Liver (tissue), 9 donors: ENCODE results near the gene CLDN25. TPM values are rescaled to one million over a fixed set of nuclear protein-coding genes. Genes with fewer than 3 reads are reported as not detected.
"Not testable (repeated sequence)": the region's sequence is repeated elsewhere in the genome, so short reads cannot be mapped to it uniquely, and the experiment has no call there.

ENCODE experiments used
- DNase-seq: peaks from one replicate; pipeline ENCODE4 v3.0.0-alpha.2; 2017; ENCODE audit warnings: low spot score
- H3K27ac ChIP-seq, 2 donors: one replicate each; pipeline ENCODE4 v1.7.0; 2013; ENCODE audit warnings: inconsistent platforms in 2 of 2, low read length in 2 of 2, control low read depth in 1 of 2, low read depth in 1 of 2, mild to moderate bottlenecking in 1 of 2
- H3K27me3 ChIP-seq, 4 donors: one replicate each; pipeline versions ENCODE4 v1.6.1 to v1.7.0; 2013; ENCODE audit warnings: low read length in 3 of 4, inconsistent platforms in 1 of 4, mild to moderate bottlenecking in 1 of 4, moderate library complexity in 1 of 4; ENCODE audit not compliant: control insufficient read depth in 4 of 4, insufficient read depth in 4 of 4
- H3K36me3 ChIP-seq, 4 donors: one replicate each; pipeline versions ENCODE4 v1.6.1 to v1.7.0; 2013; ENCODE audit warnings: low read length in 3 of 4, mild to moderate bottlenecking in 3 of 4, low read depth in 1 of 4, moderate library complexity in 1 of 4; ENCODE audit not compliant: control insufficient read depth in 4 of 4, insufficient read depth in 3 of 4
- H3K4me1 ChIP-seq, 4 donors: one replicate each; pipeline versions ENCODE4 v1.6.1 to v1.7.0; 2013; ENCODE audit warnings: low read length in 3 of 4, mild to moderate bottlenecking in 3 of 4, moderate library complexity in 1 of 4; ENCODE audit not compliant: control insufficient read depth in 4 of 4, insufficient read depth in 4 of 4
- H3K4me3 ChIP-seq, 3 donors: one replicate each; pipeline versions ENCODE4 v1.6.1 to v1.7.0; 2013; ENCODE audit warnings: low read length in 3 of 3, control low read depth in 1 of 3, low read depth in 1 of 3, mild to moderate bottlenecking in 1 of 3
- H3K9ac ChIP-seq, 2 donors: one replicate each; pipeline ENCODE4 v1.7.0; 2013; ENCODE audit warnings: low read length in 2 of 2, mild to moderate bottlenecking in 2 of 2, moderate library complexity in 2 of 2, control low read depth in 1 of 2, low read depth in 1 of 2
- H3K9me3 ChIP-seq, 4 donors: one replicate each; pipeline versions ENCODE4 v1.6.1 to v1.7.0; 2013; ENCODE audit warnings: low read length in 3 of 4; ENCODE audit not compliant: control insufficient read depth in 4 of 4
- ATF3 ChIP-seq: IDR thresholded peaks from 2 replicates; pipeline ENCODE4 v1.6.1; 2016; ENCODE audit warnings: antibody characterized with exemption
- EGR1 ChIP-seq, 2 donors: IDR thresholded peaks; 2 replicates each; pipeline ENCODE4 v1.6.1; 2016 to 2018; ENCODE audit warnings: antibody characterized with exemption in 2 of 2, low read depth in 2 of 2
- FOXA1 ChIP-seq: IDR thresholded peaks from 2 replicates; pipeline ENCODE4 v1.6.1; 2016; ENCODE audit warnings: antibody characterized with exemption
- FOXA2 ChIP-seq: IDR thresholded peaks from 2 replicates; pipeline ENCODE4 v1.6.1; 2016; ENCODE audit warnings: antibody characterized with exemption
- GABPA ChIP-seq, 2 donors: IDR thresholded peaks in 1 of 2; conservative IDR thresholded peaks in 1 of 2; 2 replicates each; pipeline ENCODE4 v1.6.1; 2016; ENCODE audit warnings: antibody characterized with exemption in 2 of 2, mild to moderate bottlenecking in 1 of 2, moderate library complexity in 1 of 2
- HNF4A ChIP-seq, 2 donors: conservative IDR thresholded peaks; 2 replicates each; pipeline ENCODE4 v1.6.1; 2016; ENCODE audit warnings: antibody characterized with exemption in 2 of 2, mild to moderate bottlenecking in 2 of 2
- HNF4G ChIP-seq: IDR thresholded peaks from 2 replicates; pipeline ENCODE4 v1.6.1; 2016; ENCODE audit warnings: antibody characterized with exemption
- JUND ChIP-seq, 2 donors: IDR thresholded peaks; 2 replicates each; pipeline ENCODE4 v1.6.1; 2016; ENCODE audit warnings: antibody characterized with exemption in 2 of 2
- NR2F2 ChIP-seq: IDR thresholded peaks from 2 replicates; pipeline ENCODE4 v1.6.1; 2016; ENCODE audit warnings: antibody characterized with exemption
- RAD21 ChIP-seq, 2 donors: IDR thresholded peaks; 2 replicates each; pipeline ENCODE4 v1.6.1; 2016; ENCODE audit warnings: antibody characterized with exemption in 2 of 2, mild to moderate bottlenecking in 2 of 2
- RXRA ChIP-seq, 2 donors: IDR thresholded peaks; 2 replicates each; pipeline ENCODE4 v1.6.1; 2017 to 2018; ENCODE audit warnings: antibody characterized with exemption in 2 of 2, mild to moderate bottlenecking in 1 of 2
- SP1 ChIP-seq: IDR thresholded peaks from 2 replicates; pipeline ENCODE4 v1.6.1; 2018; ENCODE audit warnings: antibody characterized with exemption, mild to moderate bottlenecking
- TAF1 ChIP-seq: conservative IDR thresholded peaks from 2 replicates; pipeline ENCODE4 v1.6.1; 2016; ENCODE audit warnings: antibody characterized with exemption, mild to moderate bottlenecking
- YY1 ChIP-seq: IDR thresholded peaks from 2 replicates; pipeline ENCODE4 v1.6.1; 2016; ENCODE audit warnings: antibody characterized with exemption, mild to moderate bottlenecking
- WGBS: extraction: QIAGEN DNeasy Blood & Tissue Kit; methylation state at CpG from one replicate; pipeline ENCODE4 v1.1.7; 2013; 5-methylcytosine and 5-hydroxymethylcytosine counted together
- polyA plus RNA-seq, 2 donors: library from polyadenylated mRNA; stranded (reverse) in 1 of 2; unstranded in 1 of 2; fragments of 200-250 nt in 1 of 2; fragments of >200 nt in 1 of 2; fragmentation: Nextera tagmentation in 1 of 2; extraction: Ambion mirVana in 1 of 2; gene quantifications; one replicate each; pipeline versions ENCODE4 v1.2.1 to v1.2.3, GENCODE V29; 2013 to 2015
- total RNA-seq, 2 donors: library from RNA; depleted of rRNA; stranded (reverse); fragments of >200 nt; gene quantifications; one replicate each; pipeline ENCODE4 v1.2.3, GENCODE V29; 2014
- TF ChIP-seq, protein P1 (sequence below): IDR thresholded peaks from 2 replicates; pipeline ENCODE4 v1.6.1; 2016; ENCODE audit warnings: antibody characterized with exemption
- TF ChIP-seq, protein P2 (sequence below): IDR thresholded peaks from 2 replicates; pipeline ENCODE4 v1.6.1; 2016; ENCODE audit warnings: antibody characterized with exemption, mild to moderate bottlenecking
- TF ChIP-seq, protein P3 (sequence below): fragments of 150-350 bp; IDR thresholded peaks from 2 replicates; pipeline ENCODE4 v1.5.1; 2017; ENCODE audit warnings: improper control_type of control experiment, low read depth, low read length; ENCODE audit not compliant: missing input control
- donor health status: healthy.
- donor health status: healthy.
- donor health status: healthy.
- donor health status: healthy.
- donor health status: healthy.

CLDN25 gene
- total and polyA plus RNA-seq, 4 donors, result not detected

GRCh38 chr11:113760241-113760640 is 19.4 kb upstream of the CLDN25 start:
- no peak for TF ChIP-seq RAD21 (IDR thresholded peaks at IDR 0.05)
- no peak for TF ChIP-seq YY1
- no peak for TF ChIP-seq FOXA2
- TF ChIP-seq HNF4G, result no peak
- TF ChIP-seq, protein P1, sequence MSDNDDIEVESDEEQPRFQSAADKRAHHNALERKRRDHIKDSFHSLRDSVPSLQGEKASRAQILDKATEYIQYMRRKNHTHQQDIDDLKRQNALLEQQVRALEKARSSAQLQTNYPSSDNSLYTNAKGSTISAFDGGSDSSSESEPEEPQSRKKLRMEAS, result no peak
- TF ChIP-seq JUND (IDR thresholded peaks at IDR 0.05), result no peak
- no peak for TF ChIP-seq EGR1 (IDR thresholded peaks at IDR 0.05; ENCODE audit: low read depth in 2 of 2)
- TF ChIP-seq HNF4A (conservative IDR thresholded peaks at IDR 0.05), result no peak
- TF ChIP-seq RXRA (IDR thresholded peaks at IDR 0.05), result no peak
- TF ChIP-seq, protein P2, sequence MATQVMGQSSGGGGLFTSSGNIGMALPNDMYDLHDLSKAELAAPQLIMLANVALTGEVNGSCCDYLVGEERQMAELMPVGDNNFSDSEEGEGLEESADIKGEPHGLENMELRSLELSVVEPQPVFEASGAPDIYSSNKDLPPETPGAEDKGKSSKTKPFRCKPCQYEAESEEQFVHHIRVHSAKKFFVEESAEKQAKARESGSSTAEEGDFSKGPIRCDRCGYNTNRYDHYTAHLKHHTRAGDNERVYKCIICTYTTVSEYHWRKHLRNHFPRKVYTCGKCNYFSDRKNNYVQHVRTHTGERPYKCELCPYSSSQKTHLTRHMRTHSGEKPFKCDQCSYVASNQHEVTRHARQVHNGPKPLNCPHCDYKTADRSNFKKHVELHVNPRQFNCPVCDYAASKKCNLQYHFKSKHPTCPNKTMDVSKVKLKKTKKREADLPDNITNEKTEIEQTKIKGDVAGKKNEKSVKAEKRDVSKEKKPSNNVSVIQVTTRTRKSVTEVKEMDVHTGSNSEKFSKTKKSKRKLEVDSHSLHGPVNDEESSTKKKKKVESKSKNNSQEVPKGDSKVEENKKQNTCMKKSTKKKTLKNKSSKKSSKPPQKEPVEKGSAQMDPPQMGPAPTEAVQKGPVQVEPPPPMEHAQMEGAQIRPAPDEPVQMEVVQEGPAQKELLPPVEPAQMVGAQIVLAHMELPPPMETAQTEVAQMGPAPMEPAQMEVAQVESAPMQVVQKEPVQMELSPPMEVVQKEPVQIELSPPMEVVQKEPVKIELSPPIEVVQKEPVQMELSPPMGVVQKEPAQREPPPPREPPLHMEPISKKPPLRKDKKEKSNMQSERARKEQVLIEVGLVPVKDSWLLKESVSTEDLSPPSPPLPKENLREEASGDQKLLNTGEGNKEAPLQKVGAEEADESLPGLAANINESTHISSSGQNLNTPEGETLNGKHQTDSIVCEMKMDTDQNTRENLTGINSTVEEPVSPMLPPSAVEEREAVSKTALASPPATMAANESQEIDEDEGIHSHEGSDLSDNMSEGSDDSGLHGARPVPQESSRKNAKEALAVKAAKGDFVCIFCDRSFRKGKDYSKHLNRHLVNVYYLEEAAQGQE, result no peak
- TF ChIP-seq, protein P3, sequence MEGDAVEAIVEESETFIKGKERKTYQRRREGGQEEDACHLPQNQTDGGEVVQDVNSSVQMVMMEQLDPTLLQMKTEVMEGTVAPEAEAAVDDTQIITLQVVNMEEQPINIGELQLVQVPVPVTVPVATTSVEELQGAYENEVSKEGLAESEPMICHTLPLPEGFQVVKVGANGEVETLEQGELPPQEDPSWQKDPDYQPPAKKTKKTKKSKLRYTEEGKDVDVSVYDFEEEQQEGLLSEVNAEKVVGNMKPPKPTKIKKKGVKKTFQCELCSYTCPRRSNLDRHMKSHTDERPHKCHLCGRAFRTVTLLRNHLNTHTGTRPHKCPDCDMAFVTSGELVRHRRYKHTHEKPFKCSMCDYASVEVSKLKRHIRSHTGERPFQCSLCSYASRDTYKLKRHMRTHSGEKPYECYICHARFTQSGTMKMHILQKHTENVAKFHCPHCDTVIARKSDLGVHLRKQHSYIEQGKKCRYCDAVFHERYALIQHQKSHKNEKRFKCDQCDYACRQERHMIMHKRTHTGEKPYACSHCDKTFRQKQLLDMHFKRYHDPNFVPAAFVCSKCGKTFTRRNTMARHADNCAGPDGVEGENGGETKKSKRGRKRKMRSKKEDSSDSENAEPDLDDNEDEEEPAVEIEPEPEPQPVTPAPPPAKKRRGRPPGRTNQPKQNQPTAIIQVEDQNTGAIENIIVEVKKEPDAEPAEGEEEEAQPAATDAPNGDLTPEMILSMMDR, result no peak
- TF ChIP-seq TAF1, result no peak
- no peak for TF ChIP-seq GABPA (IDR thresholded peaks at IDR 0.05 in 1 of 2, conservative IDR thresholded peaks at IDR 0.05 in 1 of 2)
- no peak for TF ChIP-seq SP1
- TF ChIP-seq FOXA1, result no peak
- no peak for TF ChIP-seq NR2F2
- no peak for TF ChIP-seq ATF3
- Histone ChIP-seq H3K36me3 (peaks cover 6 to 42% (median 26%) of the 10 kb centered on the region in 4 donors), H3K4me3 (no peak overlapping the region), H3K9me3 (no peaks in the 10 kb centered on the region), H3K4me1 (no peaks in the 10 kb centered on the region), H3K9ac (no peak overlapping the region), H3K27ac (no peak overlapping the region), H3K27me3 (no peaks in the 10 kb centered on the region)
- DNase-seq, result no peak
- 97% methylated on average over 3 of the region's 3 CpGs for WGBS

DNA sequence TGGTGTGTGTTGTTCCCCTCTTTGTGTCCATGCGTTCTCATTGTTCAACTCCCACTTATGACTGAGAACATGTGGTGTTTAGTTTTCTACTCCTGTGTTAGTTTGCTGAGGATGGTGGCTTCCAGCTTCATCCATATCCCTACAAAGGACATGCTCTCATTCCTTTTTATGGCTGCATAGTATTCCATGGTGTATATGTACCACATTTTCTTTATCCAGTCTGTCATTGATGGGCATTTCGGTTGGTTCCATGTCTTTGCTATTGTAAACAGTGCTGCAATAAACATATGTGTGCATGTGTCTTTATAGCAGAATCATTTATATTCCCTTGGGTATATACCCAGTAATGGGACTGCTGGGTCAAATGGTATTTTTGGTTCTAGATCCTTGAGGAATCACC is 16.6 kb upstream of the CLDN25 start:
- 96% methylated on average over 2 of the region's 2 CpGs for WGBS
- H3K36me3 ChIP-seq, result peaks cover 3 to 34% (median 19%) of the 10 kb centered on the region in 4 donors

More for the DNA sequence above, 16.6 kb upstream of the CLDN25 start:
- H3K27me3 ChIP-seq, H3K9ac ChIP-seq, H3K4me3 ChIP-seq, H3K9me3 ChIP-seq, H3K27ac ChIP-seq, H3K4me1 ChIP-seq, DNase-seq: not testable (repeated sequence)
